Fibroblast of pulmonary artery (primary cell): ENCODE data around the gene TOX3.

Experiments
- DNase-seq: peaks from one replicate; pipeline ENCODE4 v3.0.0-alpha.2; 2010; ENCODE audit warnings: low read depth
- H3K4me3 ChIP-seq: replicated peaks from 2 replicates; pipeline ENCODE4 v1.5.1; 2011; ENCODE audit warnings: low read depth, mild to moderate bottlenecking, control low read depth, low read length, moderate library complexity
- TF ChIP-seq, protein P1 (sequence below): IDR thresholded peaks from 2 replicates; pipeline ENCODE4 v1.5.1; 2011; ENCODE audit warnings: mild to moderate bottlenecking, control low read depth, low read length, inconsistent platforms; ENCODE audit errors: missing control alignments

TOX3 gene

DNA sequence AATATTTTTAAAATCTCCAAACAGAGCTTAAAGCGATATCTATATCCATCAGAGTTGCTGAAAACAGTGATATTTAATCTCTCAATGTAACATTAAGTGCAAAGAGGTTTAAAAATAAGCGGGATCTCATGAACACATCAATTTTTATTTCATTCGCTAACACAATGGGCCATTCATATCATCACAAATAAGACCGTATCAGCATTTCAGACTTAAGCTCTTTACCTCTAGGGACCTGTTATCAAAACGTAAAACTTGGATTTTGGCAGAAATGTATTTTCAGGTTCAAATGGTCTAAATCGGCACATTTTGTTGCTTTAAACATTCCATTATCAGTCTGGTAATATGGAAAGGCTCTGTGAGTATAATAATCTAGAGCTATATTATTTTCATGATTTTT lies 77.9 kb downstream of the TOX3 start:
- DNase-seq: no peak
- TF ChIP-seq, protein P1, sequence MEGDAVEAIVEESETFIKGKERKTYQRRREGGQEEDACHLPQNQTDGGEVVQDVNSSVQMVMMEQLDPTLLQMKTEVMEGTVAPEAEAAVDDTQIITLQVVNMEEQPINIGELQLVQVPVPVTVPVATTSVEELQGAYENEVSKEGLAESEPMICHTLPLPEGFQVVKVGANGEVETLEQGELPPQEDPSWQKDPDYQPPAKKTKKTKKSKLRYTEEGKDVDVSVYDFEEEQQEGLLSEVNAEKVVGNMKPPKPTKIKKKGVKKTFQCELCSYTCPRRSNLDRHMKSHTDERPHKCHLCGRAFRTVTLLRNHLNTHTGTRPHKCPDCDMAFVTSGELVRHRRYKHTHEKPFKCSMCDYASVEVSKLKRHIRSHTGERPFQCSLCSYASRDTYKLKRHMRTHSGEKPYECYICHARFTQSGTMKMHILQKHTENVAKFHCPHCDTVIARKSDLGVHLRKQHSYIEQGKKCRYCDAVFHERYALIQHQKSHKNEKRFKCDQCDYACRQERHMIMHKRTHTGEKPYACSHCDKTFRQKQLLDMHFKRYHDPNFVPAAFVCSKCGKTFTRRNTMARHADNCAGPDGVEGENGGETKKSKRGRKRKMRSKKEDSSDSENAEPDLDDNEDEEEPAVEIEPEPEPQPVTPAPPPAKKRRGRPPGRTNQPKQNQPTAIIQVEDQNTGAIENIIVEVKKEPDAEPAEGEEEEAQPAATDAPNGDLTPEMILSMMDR: no peak

DNA sequence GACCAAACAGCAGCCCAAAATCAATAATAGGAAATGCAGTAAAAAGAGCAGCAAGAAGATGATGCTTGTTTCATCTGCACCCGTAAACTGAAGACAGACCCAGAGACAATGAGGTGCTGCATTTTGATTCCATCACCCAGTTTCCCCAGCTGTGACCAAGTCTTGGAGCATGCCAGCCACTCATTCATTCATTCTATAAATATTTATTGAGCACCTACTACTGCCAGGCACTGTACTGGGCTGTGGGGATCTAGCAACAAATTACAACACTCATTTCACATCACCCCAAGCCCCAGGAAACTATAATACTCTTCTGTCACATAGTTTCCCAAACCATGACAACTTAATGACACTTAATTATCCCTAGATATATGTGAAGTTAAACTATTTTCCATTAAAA lies 79.2 kb downstream of the TOX3 start:
- TF ChIP-seq, protein P1: no peak
- no peak for DNase-seq

More for the DNA sequence above, 77.9 kb downstream of the TOX3 start:
- no peak overlapping the region for H3K4me3 ChIP-seq

DNA sequence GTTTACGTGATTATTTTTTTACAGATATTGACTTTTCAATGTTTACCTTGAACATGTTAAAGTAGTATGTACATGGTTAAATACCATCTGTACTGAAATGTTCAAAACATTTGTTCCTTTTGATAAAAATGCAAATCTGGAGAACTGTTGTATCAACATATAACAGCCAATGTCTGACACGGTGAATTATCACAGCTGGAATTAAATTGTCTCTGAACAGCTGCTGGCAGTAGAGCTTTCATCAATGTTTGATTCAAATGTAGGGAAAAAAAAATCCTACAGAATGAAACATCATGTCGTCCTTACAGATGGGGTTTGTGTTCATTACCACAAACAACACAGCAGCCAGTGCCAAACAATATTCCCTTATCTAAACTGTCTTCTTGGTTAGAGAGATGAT lies 79.9 kb downstream of the TOX3 start:
- no peak for DNase-seq
- H3K4me3 ChIP-seq: no peak overlapping the region
- TF ChIP-seq, protein P1: no peak

More for the DNA sequence above, 79.2 kb downstream of the TOX3 start:
- H3K4me3 ChIP-seq: no peak overlapping the region

DNA sequence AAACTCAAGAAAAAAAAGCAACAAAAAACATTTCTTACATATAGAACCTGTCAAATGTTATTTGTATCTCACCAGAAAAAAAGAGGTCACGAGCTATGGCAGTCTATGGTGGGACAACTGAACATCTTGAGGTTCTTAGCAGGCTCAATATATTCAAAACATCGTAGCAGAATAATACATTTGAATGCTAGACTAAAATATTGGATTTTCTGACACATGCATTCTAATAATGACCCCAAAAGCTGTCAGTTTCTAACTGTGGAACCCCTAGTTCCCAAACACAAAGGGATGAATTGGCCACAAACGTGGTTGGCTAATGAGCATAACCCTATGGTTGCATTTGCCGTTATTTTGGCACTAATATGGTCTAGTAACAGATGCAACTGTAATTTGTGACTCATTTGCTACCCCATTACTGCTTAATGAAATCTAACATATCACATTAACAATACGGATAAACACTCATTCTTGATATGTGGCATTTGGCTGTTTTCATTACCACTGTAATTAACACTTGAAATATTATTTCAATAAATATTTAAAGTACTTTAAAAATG lies 81.2 kb downstream of the TOX3 start:
- TF ChIP-seq, protein P1: no peak
- no peak overlapping the region for H3K4me3 ChIP-seq
- no peak for DNase-seq

DNA sequence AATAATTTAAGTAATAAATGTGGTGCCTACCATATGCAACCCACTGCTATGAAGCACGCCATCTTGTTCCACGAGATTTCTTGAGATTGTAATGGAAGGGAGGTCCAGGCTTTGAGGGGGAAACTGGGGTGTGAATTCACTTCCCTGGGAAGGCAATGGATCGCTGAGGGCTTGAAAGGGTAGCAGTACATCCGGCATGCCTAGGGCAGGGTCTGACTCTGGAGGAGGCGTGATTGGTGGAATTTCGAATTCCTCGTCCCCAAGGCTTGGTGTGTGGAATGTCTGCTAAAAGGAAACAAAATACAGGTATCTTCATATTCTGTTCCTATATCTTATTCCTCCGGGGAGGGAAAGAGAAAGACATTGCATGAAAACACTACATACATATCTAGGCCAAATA lies 83.0 kb downstream of the TOX3 start:
- no peak for DNase-seq
- no peak overlapping the region for H3K4me3 ChIP-seq

DNA sequence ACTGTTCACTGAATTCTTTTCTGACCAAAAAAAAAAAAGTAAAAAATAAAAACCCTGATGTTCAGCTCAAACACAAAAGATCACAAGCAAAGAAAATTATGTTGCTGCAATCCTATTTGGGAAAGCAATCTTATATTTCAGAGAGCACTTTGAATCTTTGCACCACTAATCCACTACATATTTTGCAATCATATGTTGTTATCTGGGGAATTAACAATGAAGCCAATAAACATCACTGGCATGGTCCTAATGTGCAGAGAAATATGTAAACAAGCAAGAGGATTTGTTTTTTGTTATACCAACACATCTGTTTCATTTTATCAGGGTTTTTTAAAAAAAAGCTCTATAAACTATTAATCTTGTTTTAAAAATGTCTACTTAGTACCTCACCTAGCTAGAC lies 84.1 kb downstream of the TOX3 start:
- no peak for DNase-seq
- TF ChIP-seq, protein P1: no peak
- H3K4me3 ChIP-seq: no peak overlapping the region

More for the DNA sequence above, 83.0 kb downstream of the TOX3 start:
- TF ChIP-seq, protein P1: no peak

DNA sequence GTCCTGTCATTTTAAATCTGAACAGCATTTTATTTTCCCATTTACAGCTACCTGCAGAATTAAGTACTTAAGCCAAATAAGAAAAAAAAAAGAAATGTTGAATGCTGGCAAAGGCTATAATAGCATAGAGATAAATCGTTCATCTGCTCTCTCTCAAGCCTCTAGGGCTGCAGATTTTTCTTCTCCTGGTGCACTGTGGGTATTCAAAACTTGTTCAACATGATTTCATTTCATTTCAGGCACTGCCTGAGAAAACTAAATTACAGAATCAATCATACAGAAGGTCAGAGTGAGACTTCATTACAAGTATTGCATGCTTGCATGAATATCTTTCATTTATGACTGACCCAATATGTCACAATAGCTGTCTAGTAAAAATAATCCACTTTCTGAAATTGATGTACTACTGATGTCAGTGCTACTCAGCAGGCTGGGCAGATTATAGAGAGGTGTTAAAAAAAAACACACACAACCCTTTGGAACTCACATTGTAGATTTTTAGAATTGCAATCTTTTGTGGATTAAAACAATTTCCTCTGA lies 86.2 kb downstream of the TOX3 start:
- no peak for DNase-seq
- TF ChIP-seq, protein P1: no peak
- no peak overlapping the region for H3K4me3 ChIP-seq
